ENCODE results near the gene AUTS2. TPM values are rescaled to one million over a fixed set of nuclear protein-coding genes. Genes with fewer than 3 reads are reported as not detected.
A peak's percentile ranks its signal among the peaks of the same experiment; 100 is the strongest.

Gene AUTS2
- total RNA-seq, 1 donor from 2014 or later, result 53.0 TPM

DNA sequence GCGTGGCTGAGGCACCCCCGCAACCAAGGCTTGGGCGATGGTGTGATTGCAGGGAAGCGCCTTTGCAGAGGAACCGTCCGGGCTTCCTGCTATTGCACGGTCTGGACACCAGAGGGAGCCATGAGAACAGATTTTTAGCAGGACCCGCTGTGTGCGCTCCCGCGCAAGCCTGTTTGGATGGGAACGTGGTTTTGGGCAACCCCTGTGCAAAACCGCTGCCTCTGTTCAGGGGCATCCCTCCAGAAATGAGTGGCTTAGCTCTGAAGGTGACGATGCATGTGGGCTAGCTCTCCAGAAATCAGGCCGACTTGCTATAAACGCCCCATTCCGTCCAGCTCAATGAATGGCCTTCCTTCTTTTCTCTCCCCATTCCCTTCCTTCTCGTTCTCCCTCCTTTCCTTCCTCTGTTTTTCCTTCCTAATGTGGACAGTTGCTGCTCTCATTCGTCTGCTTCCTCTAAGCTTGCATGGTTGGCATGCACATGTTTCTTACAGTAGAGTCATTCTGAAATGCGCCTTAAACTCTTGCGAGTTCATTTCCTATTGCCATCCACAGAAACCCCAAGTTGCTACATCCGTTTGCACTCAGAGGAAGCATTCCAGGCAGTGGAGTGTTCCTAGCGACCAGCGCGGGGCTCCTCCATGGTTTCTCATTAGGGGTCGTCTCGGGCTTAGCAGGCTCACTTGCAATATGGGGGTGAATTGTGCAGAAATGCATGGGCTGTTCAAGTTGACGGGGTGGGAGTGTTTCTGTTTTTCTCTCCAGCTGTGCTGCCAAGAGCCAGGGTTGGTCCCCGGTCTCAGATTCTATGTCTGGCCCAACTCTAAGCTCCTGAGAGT, 1231.2 kb downstream of the AUTS2 start:
- no peaks in the 10 kb centered on the region for H3K9me3 ChIP-seq
- intact Hi-C loops (cut with DNase I), result loop anchor here (10.0 kb wide), 1 partner anchor 905 kb away; no protein-coding TSS in a partner anchor
- H3K4me3 ChIP-seq, result peak overlapping the region in 1 of 2 donors; percentile 15
- H3K36me3 ChIP-seq, result no peaks in the 10 kb centered on the region
- no peak overlapping the region for H3K27ac ChIP-seq
- no peak for DNase-seq (ENCODE audit: extremely low spot score in 2 of 2)
- no peaks in the 10 kb centered on the region for H3K4me1 ChIP-seq
- H3K27me3 ChIP-seq, result no peaks in the 10 kb centered on the region
- no peak for TF ChIP-seq POLR2AphosphoS5 (IDR thresholded peaks at IDR 0.05; ENCODE audit: insufficient read depth in 1 of 2, low read depth in 1 of 2)
- TF ChIP-seq POLR2A (IDR thresholded peaks at IDR 0.05), result no peak
- TF ChIP-seq, protein P1, sequence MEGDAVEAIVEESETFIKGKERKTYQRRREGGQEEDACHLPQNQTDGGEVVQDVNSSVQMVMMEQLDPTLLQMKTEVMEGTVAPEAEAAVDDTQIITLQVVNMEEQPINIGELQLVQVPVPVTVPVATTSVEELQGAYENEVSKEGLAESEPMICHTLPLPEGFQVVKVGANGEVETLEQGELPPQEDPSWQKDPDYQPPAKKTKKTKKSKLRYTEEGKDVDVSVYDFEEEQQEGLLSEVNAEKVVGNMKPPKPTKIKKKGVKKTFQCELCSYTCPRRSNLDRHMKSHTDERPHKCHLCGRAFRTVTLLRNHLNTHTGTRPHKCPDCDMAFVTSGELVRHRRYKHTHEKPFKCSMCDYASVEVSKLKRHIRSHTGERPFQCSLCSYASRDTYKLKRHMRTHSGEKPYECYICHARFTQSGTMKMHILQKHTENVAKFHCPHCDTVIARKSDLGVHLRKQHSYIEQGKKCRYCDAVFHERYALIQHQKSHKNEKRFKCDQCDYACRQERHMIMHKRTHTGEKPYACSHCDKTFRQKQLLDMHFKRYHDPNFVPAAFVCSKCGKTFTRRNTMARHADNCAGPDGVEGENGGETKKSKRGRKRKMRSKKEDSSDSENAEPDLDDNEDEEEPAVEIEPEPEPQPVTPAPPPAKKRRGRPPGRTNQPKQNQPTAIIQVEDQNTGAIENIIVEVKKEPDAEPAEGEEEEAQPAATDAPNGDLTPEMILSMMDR (IDR thresholded peaks at IDR 0.05), result peak; percentile 59 to 78 (median 68)

DNA sequence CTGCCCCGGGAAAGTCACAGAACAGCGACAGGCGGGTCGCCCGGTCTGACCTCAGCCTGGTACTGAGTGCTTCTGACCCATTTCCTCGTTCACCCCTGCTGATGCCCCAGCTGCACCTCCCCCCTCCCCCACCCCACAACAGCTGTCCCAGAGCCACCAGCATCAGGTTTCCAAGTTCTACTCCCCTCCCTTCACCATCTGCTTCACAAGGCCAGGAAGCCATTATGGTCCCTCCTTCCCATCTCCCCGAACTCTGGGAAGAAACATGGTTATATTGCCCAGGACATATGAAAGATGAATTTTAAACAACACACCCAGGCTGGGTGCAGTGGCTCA, 1231.8 kb downstream of the AUTS2 start:
- no peaks in the 10 kb centered on the region for H3K9me3 ChIP-seq
- intact Hi-C loops (cut with DNase I), result no loop called here
- no peak for TF ChIP-seq POLR2AphosphoS5 (IDR thresholded peaks at IDR 0.05; ENCODE audit: insufficient read depth in 1 of 2, low read depth in 1 of 2)
- TF ChIP-seq, protein P1 (IDR thresholded peaks at IDR 0.05), result no peak
- TF ChIP-seq POLR2A (IDR thresholded peaks at IDR 0.05), result no peak
- no peaks in the 10 kb centered on the region for H3K27me3 ChIP-seq
- no peak overlapping the region for H3K4me3 ChIP-seq
- H3K4me1 ChIP-seq, result no peaks in the 10 kb centered on the region
- no peaks in the 10 kb centered on the region for H3K36me3 ChIP-seq
- no peak overlapping the region for H3K27ac ChIP-seq
- no peak for DNase-seq (ENCODE audit: extremely low spot score in 2 of 2)

DNA sequence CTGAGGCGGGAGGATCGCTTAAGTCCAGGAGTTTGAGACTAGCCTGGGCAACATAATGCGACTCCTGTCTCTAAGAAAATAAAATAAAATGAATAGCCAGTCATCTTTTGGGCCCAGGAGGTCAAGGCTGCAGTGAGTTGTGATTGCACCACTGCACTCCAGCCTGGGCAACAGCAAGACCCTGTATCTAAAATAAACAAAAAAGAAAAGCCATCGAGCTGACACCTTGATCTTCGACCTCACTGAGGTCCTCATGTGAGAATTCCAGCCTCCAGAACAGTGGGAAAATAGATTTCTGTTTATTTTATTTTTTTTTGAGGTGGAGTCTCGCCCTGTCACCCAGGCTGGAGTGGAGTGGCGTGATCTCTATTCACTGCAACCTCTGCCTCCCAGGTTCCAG, 1232.2 kb downstream of the AUTS2 start:
- no peaks in the 10 kb centered on the region for H3K9me3 ChIP-seq
- no peaks in the 10 kb centered on the region for H3K4me1 ChIP-seq
- no peak overlapping the region for H3K27ac ChIP-seq
- no peak overlapping the region for H3K4me3 ChIP-seq
- intact Hi-C loops (cut with DNase I), result no loop called here
- TF ChIP-seq POLR2A (IDR thresholded peaks at IDR 0.05) (no peak), POLR2AphosphoS5 (IDR thresholded peaks at IDR 0.05; ENCODE audit: insufficient read depth in 1 of 2, low read depth in 1 of 2) (no peak)
- TF ChIP-seq, protein P1 (IDR thresholded peaks at IDR 0.05), result no peak
- no peaks in the 10 kb centered on the region for H3K27me3 ChIP-seq
- no peak for DNase-seq (ENCODE audit: extremely low spot score in 2 of 2)
- no peaks in the 10 kb centered on the region for H3K36me3 ChIP-seq

DNA sequence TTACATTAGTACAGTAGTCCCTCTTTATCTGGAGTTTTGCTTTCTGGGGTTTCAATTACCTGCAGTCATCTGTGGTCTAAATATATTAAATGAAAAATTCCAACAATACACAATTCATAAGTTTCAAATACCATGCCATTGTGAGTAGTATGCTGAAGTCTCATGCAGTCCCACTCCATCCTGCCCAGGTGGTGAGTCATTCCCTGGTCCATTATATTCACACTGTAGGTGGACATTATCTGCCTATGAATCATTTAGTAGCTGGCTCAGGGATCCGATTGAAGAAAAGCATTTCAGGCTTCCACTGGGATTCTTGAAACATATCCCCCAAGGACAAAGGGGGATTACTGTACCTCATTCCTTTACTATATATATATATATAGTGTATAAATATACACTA, 1235.5 kb downstream of the AUTS2 start:
- H3K27ac ChIP-seq, result no peak overlapping the region
- H3K27me3 ChIP-seq, result no peaks in the 10 kb centered on the region
- no peaks in the 10 kb centered on the region for H3K36me3 ChIP-seq
- no peak overlapping the region for H3K4me3 ChIP-seq
- DNase-seq (ENCODE audit: extremely low spot score in 2 of 2), result no peak
- H3K9me3 ChIP-seq, result no peaks in the 10 kb centered on the region
- no peaks in the 10 kb centered on the region for H3K4me1 ChIP-seq
- intact Hi-C loops (cut with DNase I), result no loop called here
- no peak for TF ChIP-seq POLR2AphosphoS5 (IDR thresholded peaks at IDR 0.05; ENCODE audit: insufficient read depth in 1 of 2, low read depth in 1 of 2)
- TF ChIP-seq POLR2A (IDR thresholded peaks at IDR 0.05), result no peak
- TF ChIP-seq, protein P1 (IDR thresholded peaks at IDR 0.05), result no peak

DNA sequence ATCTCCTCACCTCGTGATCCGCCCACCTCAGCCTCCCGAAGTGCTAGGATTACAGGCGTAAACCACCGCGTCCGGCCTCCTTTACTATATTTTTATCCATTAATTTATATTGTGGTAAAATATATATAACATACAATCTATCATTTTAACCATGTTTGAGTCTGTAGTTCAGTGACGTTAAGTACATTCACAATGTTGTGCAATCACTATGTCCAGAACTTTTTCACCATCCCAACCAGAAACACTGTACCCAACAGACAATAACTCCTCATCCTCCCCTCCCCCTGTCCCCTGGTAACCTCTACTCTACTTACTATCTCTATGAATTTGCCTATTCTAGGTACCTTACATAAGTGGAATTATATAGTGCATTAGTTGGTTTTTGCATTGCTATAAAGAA, 1236.1 kb downstream of the AUTS2 start:
- Histone ChIP-seq H3K27ac (no peak overlapping the region), H3K27me3 (no peaks in the 10 kb centered on the region), H3K4me3 (no peak overlapping the region), H3K9me3 (no peaks in the 10 kb centered on the region), H3K36me3 (no peaks in the 10 kb centered on the region), H3K4me1 (no peaks in the 10 kb centered on the region)
- DNase-seq (ENCODE audit: extremely low spot score in 2 of 2), result no peak
- no peak for TF ChIP-seq POLR2A (IDR thresholded peaks at IDR 0.05)
- TF ChIP-seq, protein P1 (IDR thresholded peaks at IDR 0.05), result no peak
- no peak for TF ChIP-seq POLR2AphosphoS5 (IDR thresholded peaks at IDR 0.05; ENCODE audit: insufficient read depth in 1 of 2, low read depth in 1 of 2)
- intact Hi-C loops (cut with DNase I), result no loop called here

Measured in vagina (tissue), 2 donors.